Astrocyte (in vitro differentiated cells and primary cell): ENCODE measurements around the gene MKNK1. TPM values are rescaled to one million over a fixed set of nuclear protein-coding genes. Genes with fewer than 3 reads are reported as not detected.

ENCODE experiments used
- DNase-seq: peaks from one replicate; pipeline ENCODE4 v3.0.0-alpha.2; 2010; ENCODE audit warnings: low read depth
- FAIRE-seq: peaks from 2 replicates; lab custom pipeline; 2011; peaks lifted over from hg19 to GRCh38; lab: Jason Lieb, UNC
- H2AFZ ChIP-seq: 2 replicates; pipeline ENCODE4 v1.6.0; 2012; ENCODE audit warnings: low read depth, low read length, inconsistent platforms
- H3K27ac ChIP-seq: 2 replicates; pipeline ENCODE4 v1.5.1; 2011; ENCODE audit warnings: low read depth, low read length, inconsistent platforms
- H3K27me3 ChIP-seq: 2 replicates; pipeline ENCODE4 v1.6.0; 2011; ENCODE audit warnings: low read length, inconsistent platforms; ENCODE audit not compliant: insufficient read depth
- H3K36me3 ChIP-seq: 2 replicates; pipeline ENCODE4 v1.5.1; 2011; ENCODE audit warnings: low read length, inconsistent platforms; ENCODE audit not compliant: insufficient read depth
- H3K4me1 ChIP-seq: 2 replicates; pipeline ENCODE4 v1.5.1; 2011; ENCODE audit warnings: low read length, inconsistent platforms; ENCODE audit not compliant: insufficient read depth
- H3K4me2 ChIP-seq: 2 replicates; pipeline ENCODE4 v1.6.0; 2012; ENCODE audit warnings: low read length, inconsistent platforms
- H3K4me3 ChIP-seq: 2 replicates; pipeline ENCODE4 v1.5.1; 2011; ENCODE audit warnings: low read depth, mild to moderate bottlenecking, low read length, inconsistent platforms; ENCODE audit not compliant: insufficient read depth
- H3K79me2 ChIP-seq: 2 replicates; pipeline ENCODE4 v1.6.0; 2012; ENCODE audit warnings: mild to moderate bottlenecking, low read length, inconsistent platforms; ENCODE audit not compliant: insufficient read depth
- H3K9ac ChIP-seq: 2 replicates; pipeline ENCODE4 v1.6.0; 2012; ENCODE audit warnings: mild to moderate bottlenecking, low read length, inconsistent platforms
- H3K9me3 ChIP-seq: 2 replicates; pipeline ENCODE4 v1.5.1; 2012; ENCODE audit warnings: low read depth, mild to moderate bottlenecking, low read length, inconsistent platforms; ENCODE audit not compliant: insufficient read depth
- H4K20me1 ChIP-seq: 2 replicates; pipeline ENCODE4 v1.6.0; 2012; ENCODE audit warnings: low read length, inconsistent platforms; ENCODE audit not compliant: insufficient read depth
- H3K27ac Mint-ChIP-seq: one replicate; pipeline ENCODE4 v1.8.0; 2021; ENCODE audit warnings: mild to moderate bottlenecking, mixed read lengths; ENCODE audit not compliant: unreplicated experiment
- H3K27me3 Mint-ChIP-seq: one replicate; pipeline ENCODE4 v1.8.0; 2021; ENCODE audit warnings: low read depth, mixed read lengths; ENCODE audit not compliant: unreplicated experiment
- H3K36me3 Mint-ChIP-seq: one replicate; pipeline ENCODE4 v1.8.0; 2021; ENCODE audit warnings: low read depth, mixed read lengths; ENCODE audit not compliant: unreplicated experiment
- H3K4me1 Mint-ChIP-seq: one replicate; pipeline ENCODE4 v1.8.0; 2021; ENCODE audit warnings: low read depth, mixed read lengths; ENCODE audit not compliant: unreplicated experiment
- H3K4me3 Mint-ChIP-seq: one replicate; pipeline ENCODE4 v1.8.0; 2021; ENCODE audit warnings: mild to moderate bottlenecking, moderate library complexity, mixed read lengths; ENCODE audit not compliant: unreplicated experiment
- H3K9me3 Mint-ChIP-seq: one replicate; pipeline ENCODE4 v1.8.0; 2021; ENCODE audit warnings: mild to moderate bottlenecking, mixed read lengths; ENCODE audit not compliant: unreplicated experiment
- CTCF ChIP-seq: IDR thresholded peaks from 2 replicates; pipeline ENCODE4 v1.5.1; 2011; ENCODE audit warnings: low read depth, mild to moderate bottlenecking, inconsistent platforms, low read length, moderate library complexity; ENCODE audit not compliant: insufficient read depth
- EZH2 ChIP-seq: IDR thresholded peaks from 2 replicates; pipeline ENCODE4 v1.6.1; 2012; ENCODE audit warnings: mild to moderate bottlenecking, low read length, inconsistent platforms; ENCODE audit not compliant: insufficient read depth
- total RNA-seq: library from RNA; stranded (reverse); gene quantifications from 2 replicates; pipeline ENCODE4 v1.2.1, GENCODE V29; 2021

MKNK1 gene
- total RNA-seq, 1 donor from 2014 or later: 26.9 TPM

GRCh38 chr1:46619656-46620258 lies 15.7 kb upstream of the MKNK1 start:
- H3K36me3 ChIP-seq: no peaks in the 10 kb centered on the region
- no peak overlapping the region for H3K27ac ChIP-seq
- no peaks in the 10 kb centered on the region for H3K9me3 ChIP-seq
- H3K27me3 ChIP-seq: no peaks in the 10 kb centered on the region
- Mint-ChIP-seq H3K27me3 (peaks cover 22% of the 10 kb centered on the region), H3K4me1 (peaks cover 16% of the 10 kb centered on the region), H3K27ac (no peak overlapping the region), H3K36me3 (peaks cover 2% of the 10 kb centered on the region), H3K4me3 (no peak overlapping the region), H3K9me3 (peaks cover 2% of the 10 kb centered on the region)
- H3K4me2 ChIP-seq: no peak overlapping the region
- H3K79me2 ChIP-seq: peaks cover 7% of the 10 kb centered on the region
- H3K9ac ChIP-seq: no peak overlapping the region
- no peak overlapping the region for H3K4me3 ChIP-seq
- TF ChIP-seq EZH2 (no peak), CTCF (no peak)
- H3K4me1 ChIP-seq: peaks cover 6% of the 10 kb centered on the region
- no peak for DNase-seq
- H2AFZ ChIP-seq: no peak overlapping the region
- H4K20me1 ChIP-seq: peaks cover 10% of the 10 kb centered on the region
- no peak for FAIRE-seq

DNA sequence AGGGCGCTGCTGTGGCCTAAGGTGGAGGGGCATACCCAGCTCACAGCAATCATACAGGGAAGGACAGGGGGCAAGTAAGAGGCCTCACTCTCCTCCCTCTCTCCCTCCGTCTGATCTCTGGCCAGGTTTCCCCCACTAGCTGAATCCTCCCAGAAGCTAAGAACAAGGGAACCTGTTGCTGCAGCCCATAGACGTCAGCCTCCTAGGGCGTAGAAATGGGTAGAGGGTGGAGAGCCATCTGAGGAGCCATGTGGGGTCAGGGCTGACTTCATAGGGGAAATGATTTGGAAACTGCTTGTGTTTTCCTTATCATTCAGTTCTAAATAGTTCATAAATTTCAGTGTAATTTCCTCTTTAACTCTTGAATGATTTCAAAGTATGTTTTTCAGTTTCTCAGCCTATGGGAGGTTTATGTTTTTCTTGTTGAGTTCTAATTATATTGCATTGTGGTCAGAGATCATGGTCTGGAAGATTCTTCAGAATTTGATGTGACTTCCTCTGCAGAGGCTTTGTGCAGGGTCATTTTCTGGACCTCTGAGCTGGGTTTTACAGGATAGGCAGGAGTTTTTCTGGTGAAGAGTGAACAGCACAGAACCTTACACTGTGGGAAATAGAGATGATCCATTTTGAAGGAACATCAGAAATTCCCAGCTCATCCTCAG lies 14.8 kb upstream of the MKNK1 start:
- Histone ChIP-seq H3K4me3 (no peak overlapping the region), H3K27me3 (no peaks in the 10 kb centered on the region), H4K20me1 (peaks cover 18% of the 10 kb centered on the region), H3K9me3 (no peaks in the 10 kb centered on the region), H3K4me2 (no peak overlapping the region), H3K9ac (no peak overlapping the region), H3K36me3 (no peaks in the 10 kb centered on the region), H2AFZ (no peak overlapping the region), H3K27ac (no peak overlapping the region), H3K4me1 (peaks cover 12% of the 10 kb centered on the region), H3K79me2 (peaks cover 7% of the 10 kb centered on the region)
- no peak for FAIRE-seq
- peaks cover 2% of the 10 kb centered on the region for H3K36me3 Mint-ChIP-seq
- no peak overlapping the region for H3K27ac Mint-ChIP-seq
- peaks cover 2% of the 10 kb centered on the region for H3K9me3 Mint-ChIP-seq
- TF ChIP-seq EZH2: no peak
- TF ChIP-seq CTCF: no peak
- H3K4me3 Mint-ChIP-seq: no peak overlapping the region
- peaks cover 22% of the 10 kb centered on the region for H3K27me3 Mint-ChIP-seq
- peaks cover 19% of the 10 kb centered on the region for H3K4me1 Mint-ChIP-seq
- DNase-seq: no peak

GRCh38 chr1:46617833-46618232 lies 13.8 kb upstream of the MKNK1 start:
- H3K27ac Mint-ChIP-seq: no peak overlapping the region
- H3K36me3 Mint-ChIP-seq: peaks cover 2% of the 10 kb centered on the region
- no peak for TF ChIP-seq EZH2
- TF ChIP-seq CTCF: no peak
- H3K27me3 ChIP-seq: no peaks in the 10 kb centered on the region
- no peak overlapping the region for H3K9ac ChIP-seq
- H3K4me1 Mint-ChIP-seq: peaks cover 19% of the 10 kb centered on the region
- peaks cover 19% of the 10 kb centered on the region for H4K20me1 ChIP-seq
- no peaks in the 10 kb centered on the region for H3K9me3 ChIP-seq
- H3K9me3 Mint-ChIP-seq: peaks cover 2% of the 10 kb centered on the region
- no peak overlapping the region for H3K27ac ChIP-seq
- H3K27me3 Mint-ChIP-seq: peaks cover 22% of the 10 kb centered on the region
- H3K4me1 ChIP-seq: peaks cover 12% of the 10 kb centered on the region
- H3K79me2 ChIP-seq: peaks cover 7% of the 10 kb centered on the region
- no peak overlapping the region for H3K4me3 ChIP-seq
- DNase-seq (no peak), FAIRE-seq (no peak)
- H3K36me3 ChIP-seq: no peaks in the 10 kb centered on the region
- H3K4me3 Mint-ChIP-seq: peak overlapping the region; percentile 90
- H2AFZ ChIP-seq: no peak overlapping the region
- no peak overlapping the region for H3K4me2 ChIP-seq
